K562 (cell line): Measurements from ENCODE around the gene USP11. TPM values are rescaled to one million over a fixed set of nuclear protein-coding genes. Genes with fewer than 3 reads are reported as not detected.
A peak's percentile ranks its signal among the peaks of the same experiment; 100 is the strongest.

Experiments
- ATAC-seq: fragments of 200-7000 bp; cut with Tn5 transposase; 3 replicates; pipeline ENCODE4 v1.9.1; 2020; ENCODE audit warnings: moderate library complexity
- BruUV-seq: library from RNA; stranded (reverse); fragments of 400-500 nt; replicated peaks from 2 replicates; lab custom pipeline; 2021; lab: Mats Ljungman, UMichigan
- CTCF ChIA-PET: fragments of 300-600 bp; formaldehyde crosslinking; extraction: SDS; loops from one replicate; lab custom pipeline; 2021; ENCODE audit warnings: low intra/inter-chr PET ratio; lab: Yijun Ruan, JAX
- POLR2A ChIA-PET: fragments of 300-600, 350-650 bp; sonication (Branson Sonifier 250); formaldehyde crosslinking; extraction: SDS; loops from one replicate; lab custom pipeline; 2021; ENCODE audit warnings: antibody characterized with exemption, inconsistent platforms; lab: Yijun Ruan, JAX
- DNase-seq, 4 experiments: peaks; one replicate each; pipeline versions ENCODE4 v3.0.0 to v3.0.0-alpha.2; 2011 to 2018; ENCODE audit warnings: low spot score in 3 of 4, mixed read lengths in 3 of 4; ENCODE audit errors: extremely low read depth in 1 of 4
- FAIRE-seq: peaks from 2 replicates; lab custom pipeline; 2011; peaks lifted over from hg19 to GRCh38; lab: Jason Lieb, UNC
- H2AFZ ChIP-seq: 2 replicates; pipeline ENCODE4 v1.6.0; 2011; ENCODE audit warnings: low read depth, low read length, control low read depth, inconsistent platforms
- H3K27ac ChIP-seq: fragments of 200-600 bp; 3 replicates; pipeline ENCODE4 v1.8.0; 2011; ENCODE audit warnings: low read depth, mild to moderate bottlenecking, control low read depth, inconsistent platforms, low read length, moderate library complexity, mixed read lengths; ENCODE audit errors: extremely low read depth
- H3K27me3 ChIP-seq, 2 experiments: fragments of 300-600 bp in 1 of 2; 2 replicates in 1 of 2; 3 replicates in 1 of 2; pipeline versions ENCODE4 v1.6.0 to v1.8.0; 2011; ENCODE audit warnings: inconsistent platforms in 2 of 2, low read length in 2 of 2, mild to moderate bottlenecking in 1 of 2, mixed read lengths in 1 of 2, moderate library complexity in 1 of 2; ENCODE audit not compliant: control insufficient read depth in 2 of 2, insufficient read depth in 2 of 2
- H3K36me3 ChIP-seq: fragments of 300-600 bp; 3 replicates; pipeline ENCODE4 v1.8.0; 2011; ENCODE audit warnings: mild to moderate bottlenecking, low read length, inconsistent platforms; ENCODE audit not compliant: control insufficient read depth, insufficient read depth
- H3K4me1 ChIP-seq, 2 experiments: fragments of 200-600 bp in 1 of 2; replicated peaks in 1 of 2; 2 replicates in 1 of 2; 3 replicates in 1 of 2; pipeline versions ENCODE4 v1.5.1 to v1.8.0; 2011; ENCODE audit warnings: inconsistent platforms in 2 of 2, low read length in 2 of 2, mild to moderate bottlenecking in 1 of 2, mixed read lengths in 1 of 2, moderate library complexity in 1 of 2; ENCODE audit not compliant: control insufficient read depth in 2 of 2, insufficient read depth in 2 of 2
- H3K4me2 ChIP-seq: 2 replicates; pipeline ENCODE4 v1.6.1; 2011; ENCODE audit warnings: low read length, control low read depth, inconsistent platforms, mixed read lengths; ENCODE audit not compliant: insufficient read depth
- H3K4me3 ChIP-seq: fragments of 200-600 bp; sonication (generic), shearing (Covaris generic); 2 replicates; pipeline ENCODE4 v1.5.1; 2016; ENCODE audit warnings: control low read depth, inconsistent platforms
- H3K79me2 ChIP-seq: fragments of 200-600 bp; 3 replicates; pipeline ENCODE4 v1.8.0; 2011; ENCODE audit warnings: low read length, inconsistent platforms; ENCODE audit not compliant: control insufficient read depth, insufficient read depth
- H3K9ac ChIP-seq, 2 experiments: 2 replicates each; pipeline versions ENCODE4 v1.6.0 to v1.6.1; 2011; ENCODE audit warnings: low read depth in 2 of 2, low read length in 2 of 2, control low read depth in 1 of 2, inconsistent platforms in 1 of 2, mild to moderate bottlenecking in 1 of 2, mixed read lengths in 1 of 2; ENCODE audit not compliant: insufficient read depth in 1 of 2
- H3K9me1 ChIP-seq: one replicate; pipeline ENCODE4 v1.6.0; 2011; ENCODE audit warnings: inconsistent platforms, mild to moderate bottlenecking, low read length, moderate library complexity; ENCODE audit not compliant: control insufficient read depth, insufficient read depth
- H3K9me3 ChIP-seq: replicated peaks from 2 replicates; pipeline ENCODE4 v1.5.1; 2011; ENCODE audit warnings: low read depth, low read length, inconsistent platforms; ENCODE audit not compliant: control insufficient read depth, insufficient read depth
- H4K20me1 ChIP-seq: replicated peaks from 2 replicates; pipeline ENCODE4 v1.6.1; 2011; ENCODE audit warnings: low read length, inconsistent platforms, mixed read lengths; ENCODE audit not compliant: control insufficient read depth, insufficient read depth
- ARNT ChIP-seq, 2 experiments: fragments of 450-650 bp; IDR thresholded peaks; 2 replicates each; pipeline ENCODE4 v1.6.1; 2016; ENCODE audit warnings: mild to moderate bottlenecking in 1 of 2
- KLF10 ChIP-seq: fragments of 250-450 bp; sonication (Bioruptor Pico); IDR thresholded peaks from 2 replicates; pipeline ENCODE4 v1.6.1; 2021; ENCODE audit warnings: matching md5 sums
- RBFOX2 ChIP-seq: fragments of 200-400 bp; formaldehyde crosslinking; IDR thresholded peaks from 2 replicates; pipeline ENCODE4 v1.6.1; 2017; ENCODE audit warnings: low read depth, mild to moderate bottlenecking, low read length, moderate library complexity
- RFX1 ChIP-seq: fragments of 450-650 bp; IDR thresholded peaks from 2 replicates; pipeline ENCODE4 v1.6.1; 2016; ENCODE audit warnings: mild to moderate bottlenecking, moderate library complexity
- ZFP30 ChIP-seq: fragments of 250-450 bp; sonication (Bioruptor Pico); IDR thresholded peaks from 2 replicates; pipeline ENCODE4 v1.8.0; 2022; ENCODE audit warnings: moderate library complexity, mild to moderate bottlenecking, inconsistent platforms, borderline replicate concordance
- ZNF175 ChIP-seq: fragments of 200-800 bp; sonication (Bioruptor generic); IDR thresholded peaks from 2 replicates; pipeline ENCODE4 v1.6.1; 2016; ENCODE audit warnings: low read depth, mild to moderate bottlenecking, missing genetic modification characterization, missing compliant biosample characterization
- WGBS: fragments of 100-300 bp; shearing (Covaris generic); methylation state at CpG from one replicate; pipeline ENCODE4 v1.1.6; 2016; ENCODE audit warnings: low coverage, mixed read lengths; ENCODE audit not compliant: insufficient coverage; ENCODE audit errors: missing lambda C conversion rate; 5-methylcytosine and 5-hydroxymethylcytosine counted together
- in situ Hi-C: fragments of 300-500 bp; cut with MboI; formaldehyde crosslinking; loops from 4 replicates; pipeline ENCODE4 v1.15.0; 2018; ENCODE audit warnings: inconsistent platforms, mixed read lengths
- intact Hi-C: fragments of 100-400 bp; cut with micrococcal nuclease; formaldehyde crosslinking; loops from 2 replicates; pipeline ENCODE4 v1.14.2; 2022
- polyA plus RNA-seq, 8 experiments: library from polyadenylated mRNA; depleted of rRNA in 4 of 8; stranded (reverse) in 5 of 8; unstranded in 3 of 8; fragments of >200 nt; fragmentation: Nextera tagmentation in 2 of 8; fragmentation: Illumina TruSeq in 1 of 8; extraction: Ambion mirVana in 2 of 8; extraction: Trizol in 1 of 8; gene quantifications; 2 replicates each; pipeline versions ENCODE4 v1.2.1 to v1.2.3, GENCODE V29; 2011 to 2014; ENCODE audit warnings: inconsistent platforms in 1 of 8, missing spikeins in 1 of 8
- total RNA-seq, 7 experiments: library from RNA; depleted of rRNA in 6 of 7; stranded (reverse); fragments of >200 nt in 6 of 7; fragmentation: Illumina TruSeq in 2 of 7; extraction: Trizol in 2 of 7; gene quantifications; 2 replicates each; pipeline versions ENCODE4 v1.2.1 to v1.2.3, GENCODE V29; 2011 to 2021; ENCODE audit warnings: low replicate concordance in 1 of 7

The USP11 gene
- total and polyA plus RNA-seq, 9 of the 15 experiments (the other 6 are each of a cell fraction or from before 2014, with no cell fraction given) = 2.5 to 29.0 (median 11.7) TPM

DNA sequence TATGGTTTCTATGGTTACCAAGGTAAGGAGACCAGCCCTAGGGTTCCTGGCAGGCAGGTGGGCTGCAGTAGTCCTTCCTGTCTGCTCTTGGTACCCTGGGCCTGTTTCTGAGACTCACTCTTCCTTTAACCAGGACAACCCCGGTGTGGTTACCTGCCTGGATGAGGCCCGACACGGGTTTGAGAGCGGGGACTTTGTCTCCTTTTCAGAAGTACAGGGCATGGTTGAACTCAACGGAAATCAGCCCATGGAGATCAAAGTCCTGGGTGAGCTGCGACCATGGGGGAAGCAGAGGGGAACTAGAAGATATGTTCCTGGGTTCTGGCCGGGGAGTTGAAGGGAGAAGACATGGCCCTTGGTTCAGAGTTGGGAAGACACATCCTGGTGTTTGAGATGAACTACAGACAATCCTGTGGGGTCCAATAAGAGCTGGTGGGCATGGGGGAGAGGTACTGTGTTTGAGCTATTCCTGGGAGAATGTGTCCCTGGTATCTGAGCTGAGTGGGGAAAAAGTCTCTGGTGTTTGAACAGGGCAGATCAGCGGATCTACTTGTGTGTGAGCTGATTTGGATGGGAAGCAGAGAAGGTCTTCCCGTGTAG lies 31.4 kb upstream of the USP11 start:
- H3K4me3 ChIP-seq = no peak overlapping the region
- no peak overlapping the region for H3K27ac ChIP-seq
- H2AFZ ChIP-seq = no peak overlapping the region
- FAIRE-seq = no peak
- no peak for DNase-seq
- no peak for ATAC-seq
- CTCF ChIA-PET = no interaction called here
- intact Hi-C loops (no loop called here), in situ Hi-C loops (no loop called here)
- no TSS peak for BruUV-seq
- no peak for TF ChIP-seq ARNT (IDR thresholded peaks at IDR 0.05)
- no peak for TF ChIP-seq ZNF175
- peak; percentile 35 for TF ChIP-seq RFX1
- TF ChIP-seq ZFP30 (CRISPR knock-in tag) = no peak
- H3K9me3 ChIP-seq = no peaks in the 10 kb centered on the region
- 92% methylated on average over 7 of the region's 9 CpGs for WGBS
- H3K27me3 ChIP-seq = no peaks in the 10 kb centered on the region
- no peaks in the 10 kb centered on the region; a peak in 1 of 5 replicates for H3K4me1 ChIP-seq
- H3K4me2 ChIP-seq = no peak overlapping the region
- peaks cover 3% of the 10 kb centered on the region for H3K9me1 ChIP-seq
- peaks cover 14% of the 10 kb centered on the region for H3K79me2 ChIP-seq
- H4K20me1 ChIP-seq = peaks cover 13% of the 10 kb centered on the region
- H3K9ac ChIP-seq = no peak overlapping the region
- POLR2A ChIA-PET = interaction anchor here (0.6 to 3.0 kb wide), 3 partner anchors 11 to 105 kb away, joined by 3 to 20 read pairs (median 3); partner anchors contain the start of gene CDK16
- H3K36me3 ChIP-seq = peaks cover 96% of the 10 kb centered on the region; the same call in 2 of the 3 replicates

DNA sequence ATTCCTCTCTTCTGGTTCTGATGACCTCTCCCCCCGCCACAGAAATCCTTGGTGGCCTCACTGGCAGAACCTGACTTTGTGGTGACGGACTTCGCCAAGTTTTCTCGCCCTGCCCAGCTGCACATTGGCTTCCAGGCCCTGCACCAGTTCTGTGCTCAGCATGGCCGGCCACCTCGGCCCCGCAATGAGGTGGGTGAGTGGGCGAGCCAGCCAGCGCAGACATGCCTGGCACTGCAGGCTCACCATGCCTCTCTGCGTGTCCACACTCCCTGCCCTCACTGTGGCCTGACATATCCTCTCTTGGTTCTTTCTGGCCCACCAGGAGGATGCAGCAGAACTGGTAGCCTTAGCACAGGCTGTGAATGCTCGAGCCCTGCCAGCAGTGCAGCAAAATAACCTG lies 30.5 kb upstream of the USP11 start:
- no peak for FAIRE-seq
- Histone ChIP-seq H3K9me3 (no peaks in the 10 kb centered on the region), H3K79me2 (peaks cover 6% of the 10 kb centered on the region), H3K4me3 (no peak overlapping the region), H3K4me1 (no peaks in the 10 kb centered on the region), H3K9ac (no peak overlapping the region), H3K9me1 (peaks cover 3% of the 10 kb centered on the region), H2AFZ (no peak overlapping the region), H3K4me2 (no peak overlapping the region), H3K27me3 (no peaks in the 10 kb centered on the region), H3K36me3 (peaks cover 95% of the 10 kb centered on the region; the same call in 2 of the 3 replicates), H4K20me1 (peaks cover 11% of the 10 kb centered on the region), H3K27ac (no peak overlapping the region)
- TF ChIP-seq KLF10 (CRISPR knock-in tag) = no peak
- 0 out of 2 replicates have a peak, but pooled peaks have one; percentile 26 for TF ChIP-seq RBFOX2
- 99% methylated on average over 8 of the region's 11 CpGs for WGBS
- in situ Hi-C loops (no loop called here), intact Hi-C loops (no loop called here)
- BruUV-seq = no TSS peak
- POLR2A ChIA-PET = interaction anchor here (0.7 to 3.0 kb wide), 3 partner anchors 10 to 1247 kb away, joined by 3 to 20 read pairs (median 3); partner anchors contain the start of gene CDK16
- DNase-seq = no peak
- CTCF ChIA-PET = no interaction called here
- ATAC-seq = no peak
